ENCODE measurements around the gene ADPRH.

The ADPRH gene

GRCh38 chr3:119625451-119626153 lies 46.3 kb downstream of the ADPRH start:
- TF ChIP-seq CTCF (IDR thresholded peaks at IDR 0.05; ENCODE audit: low read depth, low read length, missing control alignments), result no peak
- DNase-seq (ENCODE audit: low read depth), result no peak
- H3K4me3 ChIP-seq (ENCODE audit: low read depth, low read length), result no peak overlapping the region

DNA sequence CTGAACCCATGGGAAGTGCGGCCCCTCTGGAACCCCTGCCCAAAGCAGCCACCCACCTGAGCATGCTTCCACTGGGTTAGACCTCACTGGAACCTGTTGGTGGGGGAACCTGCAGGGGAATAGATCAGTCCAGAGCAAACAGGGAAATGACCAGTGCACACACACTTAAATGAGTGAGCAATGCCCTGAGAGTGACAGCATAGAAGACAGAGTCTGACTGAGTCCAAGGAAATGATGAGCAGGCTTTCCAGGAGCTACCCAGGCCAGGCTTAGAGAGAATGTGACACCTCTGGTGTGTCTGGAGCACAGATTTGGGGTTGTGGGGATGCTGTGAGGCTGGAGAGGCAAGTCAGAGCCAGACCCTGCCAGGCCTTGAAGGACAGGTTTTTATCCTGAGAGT lies 46.9 kb downstream of the ADPRH start:
- no peak for DNase-seq (ENCODE audit: low read depth)
- no peak for TF ChIP-seq CTCF (IDR thresholded peaks at IDR 0.05; ENCODE audit: low read depth, low read length, missing control alignments)
- H3K4me3 ChIP-seq (ENCODE audit: low read depth, low read length), result no peak overlapping the region

- peak overlapping the region; percentile 6; the same call in 1 of the 2 replicates for H3K4me3 ChIP-seq (ENCODE audit: low read depth, low read length)
- TF ChIP-seq CTCF (IDR thresholded peaks at IDR 0.05; ENCODE audit: low read depth, low read length, missing control alignments), result no peak
- no peak for DNase-seq (ENCODE audit: low read depth)
Observed at GRCh38 chr3:119627461-119627860, 48.2 kb downstream of the ADPRH start.

DNA sequence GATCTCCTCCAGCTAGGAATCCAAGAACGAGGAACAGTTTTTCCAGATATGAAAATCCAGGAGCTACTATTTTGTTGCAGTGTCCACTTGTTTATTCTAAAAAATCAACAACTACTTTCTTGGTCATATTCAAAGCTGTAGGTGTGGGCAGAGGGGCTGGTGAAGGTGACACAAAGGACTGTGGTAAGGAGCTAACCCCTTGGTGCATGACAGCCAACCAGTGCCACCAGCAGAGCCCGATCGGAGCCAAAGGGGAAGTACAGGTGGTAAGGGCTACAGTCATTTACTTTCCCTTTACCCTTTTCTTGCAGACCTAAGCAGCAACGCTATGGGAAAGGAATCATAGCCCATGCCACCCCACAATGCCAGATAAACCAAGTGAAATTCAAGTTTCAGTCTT lies 49.1 kb downstream of the ADPRH start:
- H3K4me3 ChIP-seq (ENCODE audit: low read depth, low read length), result no peak overlapping the region; the same call in 1 of the 2 replicates
- TF ChIP-seq CTCF (IDR thresholded peaks at IDR 0.05; ENCODE audit: low read depth, low read length, missing control alignments), result no peak
- DNase-seq (ENCODE audit: low read depth), result no peak

DNA sequence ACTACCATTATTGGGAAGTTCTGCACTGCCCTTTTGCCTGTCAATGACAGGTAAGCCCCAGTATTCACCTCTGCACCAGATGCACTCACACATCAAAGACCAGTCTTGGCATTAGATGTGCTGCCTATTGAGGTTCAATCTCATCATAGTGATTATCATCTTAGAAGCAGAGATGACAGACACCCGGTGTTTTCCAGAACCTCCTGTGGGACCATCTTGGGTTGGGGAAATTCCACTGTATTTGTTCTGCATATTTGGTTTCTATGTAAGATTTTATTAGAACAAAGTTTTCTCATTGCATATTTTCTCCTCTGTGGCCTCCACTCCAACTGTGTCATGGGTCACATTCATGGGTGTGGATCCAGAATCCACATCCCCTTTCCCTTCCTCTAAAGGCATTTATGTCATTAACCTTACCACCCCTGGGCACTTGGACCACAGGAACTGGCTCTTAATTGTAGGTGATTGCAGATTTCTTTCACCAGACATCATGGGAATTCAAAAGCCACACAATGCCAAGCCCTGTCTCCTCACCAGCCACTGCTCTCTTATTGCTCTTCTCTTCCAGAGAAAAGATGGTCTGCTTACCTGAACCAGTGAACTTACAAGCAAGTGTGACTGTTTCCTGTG lies 49.6 kb downstream of the ADPRH start:
- TF ChIP-seq CTCF (IDR thresholded peaks at IDR 0.05; ENCODE audit: low read depth, low read length, missing control alignments), result no peak
- no peak for DNase-seq (ENCODE audit: low read depth)
- H3K4me3 ChIP-seq (ENCODE audit: low read depth, low read length), result no peak overlapping the region; the same call in 1 of the 2 replicates

DNA sequence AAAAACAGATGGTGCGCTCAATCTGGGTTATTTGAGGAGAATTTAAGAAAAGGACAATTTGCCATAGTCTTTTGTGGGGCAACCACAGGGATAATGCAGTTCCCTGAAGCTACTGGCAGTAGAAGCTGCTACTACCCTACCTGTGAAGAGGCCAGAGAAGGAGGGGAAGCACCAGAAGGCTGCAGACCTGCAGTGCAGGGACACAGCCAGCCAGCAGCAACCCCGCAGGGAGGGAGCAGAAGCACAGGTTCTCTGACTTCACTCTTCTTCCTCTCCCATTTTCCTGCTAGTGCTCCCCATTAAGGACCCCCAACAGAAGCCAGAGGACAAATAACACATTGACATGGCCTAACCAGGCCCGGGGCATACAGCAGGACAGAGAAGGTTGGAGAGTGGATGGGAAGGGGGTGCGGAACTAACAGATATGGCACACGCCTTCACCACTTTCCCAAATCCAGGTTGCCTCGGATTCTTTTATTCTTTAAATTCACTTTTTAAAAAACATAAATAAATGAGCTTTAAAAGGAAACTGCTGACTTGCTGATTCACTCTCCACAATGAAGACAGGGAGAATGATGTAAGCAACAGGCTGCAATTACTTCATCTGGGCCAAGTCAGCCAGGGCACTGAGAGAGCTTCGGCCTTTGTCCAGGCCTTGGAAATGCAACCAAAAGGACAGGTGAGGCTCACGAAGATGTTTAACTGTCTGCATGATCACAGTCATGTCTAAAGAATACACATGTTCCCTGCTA lies 51.0 kb downstream of the ADPRH start:
- no peak for DNase-seq (ENCODE audit: low read depth)
- no peak for TF ChIP-seq CTCF (IDR thresholded peaks at IDR 0.05; ENCODE audit: low read depth, low read length, missing control alignments)
- H3K4me3 ChIP-seq (ENCODE audit: low read depth, low read length), result no peak overlapping the region

Data from GM12864 (cell line).